ENCODE measurements around the gene GHRH.

GHRH gene

GRCh38 chr20:37259865-37260264 lies 1.7 kb downstream of the GHRH start:
- DNase-seq: no peak

GRCh38 chr20:37259031-37259430 lies 2.6 kb downstream of the GHRH start:
- no peak for DNase-seq

- no peak for DNase-seq
Measured at GRCh38 chr20:37257988-37258387, 3.6 kb downstream of the GHRH start.

GRCh38 chr20:37257530-37257929 lies 4.1 kb downstream of the GHRH start:
- no peak for DNase-seq

GRCh38 chr20:37256286-37256685 lies 5.3 kb downstream of the GHRH start:
- DNase-seq: no peak

- DNase-seq: no peak
Measured at GRCh38 chr20:37254114-37254878, 7.3 kb downstream of the GHRH start.

- DNase-seq: no peak
Measured at GRCh38 chr20:37253087-37253486, 8.5 kb downstream of the GHRH start.

- no peak for DNase-seq
Measured at GRCh38 chr20:37251825-37252477, 9.7 kb downstream of the GHRH start.

- DNase-seq: no peak
Measured at GRCh38 chr20:37249304-37249703, 12.3 kb downstream of the GHRH start.

GRCh38 chr20:37247547-37247946 lies 14.1 kb downstream of the GHRH start:
- DNase-seq: no peak

GRCh38 chr20:37246736-37247135 lies 14.9 kb downstream of the GHRH start:
- no peak for DNase-seq

- no peak for DNase-seq
Measured at GRCh38 chr20:37245216-37246150, 16.1 kb downstream of the GHRH start.

GRCh38 chr20:37244572-37244957 lies 17.0 kb downstream of the GHRH start:
- DNase-seq: no peak

- DNase-seq: no peak
Measured at GRCh38 chr20:37243937-37244571, 17.6 kb downstream of the GHRH start.

GRCh38 chr20:37243076-37243936 lies 18.3 kb downstream of the GHRH start:
- DNase-seq: no peak

GRCh38 chr20:37242503-37242902 lies 19.1 kb downstream of the GHRH start:
- DNase-seq: no peak

GRCh38 chr20:37240337-37241067 lies 21.1 kb downstream of the GHRH start:
- no peak for DNase-seq

GRCh38 chr20:37238935-37239451 lies 22.6 kb downstream of the GHRH start:
- no peak for DNase-seq

GRCh38 chr20:37238426-37238825 lies 23.2 kb downstream of the GHRH start:
- DNase-seq: no peak

GRCh38 chr20:37237656-37238055 lies 24.0 kb downstream of the GHRH start:
- no peak for DNase-seq

- DNase-seq: no peak
Measured at GRCh38 chr20:37236462-37236861, 25.2 kb downstream of the GHRH start.
